Cardiac muscle cell (in vitro differentiated cells and primary cell): ENCODE data around the gene OPTC. TPM values are rescaled to one million over a fixed set of nuclear protein-coding genes. Genes with fewer than 3 reads are reported as not detected.

Source experiments
- DNase-seq, 2 donors: peaks; one replicate each; pipeline versions ENCODE4 v3.0.0 to v3.0.0-alpha.2; 2010 to 2017; ENCODE audit warnings: low read depth in 1 of 2, low spot score in 1 of 2
- H3K27ac ChIP-seq: fragments of 200-600 bp; sonication (generic); 2 replicates; pipeline ENCODE4 v1.5.1; 2016
- H3K27me3 ChIP-seq: fragments of 200-600 bp; sonication (generic); 2 replicates; pipeline ENCODE4 v1.6.0; 2016; ENCODE audit warnings: control low read depth
- H3K36me3 ChIP-seq: fragments of 200-600 bp; sonication (generic); 2 replicates; pipeline ENCODE4 v1.5.1; 2016; ENCODE audit warnings: control low read depth
- H3K4me1 ChIP-seq: fragments of 200-600 bp; sonication (generic); 2 replicates; pipeline ENCODE4 v1.8.1; 2017; ENCODE audit warnings: low read depth, mild to moderate bottlenecking, mixed run types
- H3K4me3 ChIP-seq: fragments of 200-600 bp; sonication (generic); 2 replicates; pipeline ENCODE4 v1.5.1; 2016; ENCODE audit warnings: mild to moderate bottlenecking
- H3K9me3 ChIP-seq: fragments of 200-600 bp; sonication (generic); 2 replicates; pipeline ENCODE4 v1.5.1; 2017; ENCODE audit warnings: low read depth, mild to moderate bottlenecking, control low read depth
- polyA plus RNA-seq: library from polyadenylated mRNA; unstranded; fragments of >200 nt; fragmentation: Nextera tagmentation; extraction: Ambion mirVana; gene quantifications from 2 replicates; pipeline ENCODE4 v1.2.1, GENCODE V29; 2016
- total RNA-seq: library from RNA; depleted of rRNA; stranded (reverse); fragments of >200 nt; gene quantifications from 2 replicates; pipeline ENCODE4 v1.2.3, GENCODE V29; 2016
- TF ChIP-seq, protein P1 (sequence below): IDR thresholded peaks from 2 replicates; pipeline ENCODE4 v1.5.1; 2012; ENCODE audit warnings: low read depth, mild to moderate bottlenecking, low read length

OPTC gene
- total and polyA plus RNA-seq, 2 experiments from 2014 or later: not detected

DNA sequence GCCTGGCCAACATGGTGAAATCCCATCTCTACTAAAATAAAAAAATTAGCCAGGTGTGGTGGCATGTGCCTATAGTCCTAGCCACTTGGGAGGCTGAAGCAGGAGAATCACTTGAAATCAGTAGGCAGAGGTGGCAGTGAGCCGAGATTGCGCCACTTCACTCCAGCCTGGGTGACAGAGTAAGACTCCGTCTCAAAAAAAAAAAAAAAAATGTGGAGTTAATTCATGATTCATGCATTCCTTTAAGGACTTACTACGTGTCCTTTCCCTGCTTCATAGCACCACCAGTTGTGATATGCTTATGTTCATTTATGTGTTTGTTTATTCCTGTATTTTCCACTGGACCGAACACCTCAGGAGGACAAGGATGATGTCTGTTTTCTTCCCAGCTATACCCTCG, 31.1 kb upstream of the OPTC start:
- Histone ChIP-seq H3K9me3 (no peaks in the 10 kb centered on the region), H3K4me1 (peaks cover 7% of the 10 kb centered on the region), H3K27me3 (no peaks in the 10 kb centered on the region), H3K27ac (no peak overlapping the region), H3K36me3 (no peaks in the 10 kb centered on the region), H3K4me3 (no peak overlapping the region)
- TF ChIP-seq, protein P1, sequence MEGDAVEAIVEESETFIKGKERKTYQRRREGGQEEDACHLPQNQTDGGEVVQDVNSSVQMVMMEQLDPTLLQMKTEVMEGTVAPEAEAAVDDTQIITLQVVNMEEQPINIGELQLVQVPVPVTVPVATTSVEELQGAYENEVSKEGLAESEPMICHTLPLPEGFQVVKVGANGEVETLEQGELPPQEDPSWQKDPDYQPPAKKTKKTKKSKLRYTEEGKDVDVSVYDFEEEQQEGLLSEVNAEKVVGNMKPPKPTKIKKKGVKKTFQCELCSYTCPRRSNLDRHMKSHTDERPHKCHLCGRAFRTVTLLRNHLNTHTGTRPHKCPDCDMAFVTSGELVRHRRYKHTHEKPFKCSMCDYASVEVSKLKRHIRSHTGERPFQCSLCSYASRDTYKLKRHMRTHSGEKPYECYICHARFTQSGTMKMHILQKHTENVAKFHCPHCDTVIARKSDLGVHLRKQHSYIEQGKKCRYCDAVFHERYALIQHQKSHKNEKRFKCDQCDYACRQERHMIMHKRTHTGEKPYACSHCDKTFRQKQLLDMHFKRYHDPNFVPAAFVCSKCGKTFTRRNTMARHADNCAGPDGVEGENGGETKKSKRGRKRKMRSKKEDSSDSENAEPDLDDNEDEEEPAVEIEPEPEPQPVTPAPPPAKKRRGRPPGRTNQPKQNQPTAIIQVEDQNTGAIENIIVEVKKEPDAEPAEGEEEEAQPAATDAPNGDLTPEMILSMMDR: no peak
- DNase-seq: peak in 1 of 2 donors; percentile 76

GRCh38 chr1:203463469-203464062, 30.4 kb upstream of the OPTC start:
- DNase-seq: peak in 1 of 2 donors; percentile 62
- TF ChIP-seq, protein P1: no peak
- no peak overlapping the region for H3K4me3 ChIP-seq
- H3K27me3 ChIP-seq: no peaks in the 10 kb centered on the region
- no peaks in the 10 kb centered on the region for H3K9me3 ChIP-seq
- H3K27ac ChIP-seq: no peak overlapping the region
- H3K4me1 ChIP-seq: peaks cover 7% of the 10 kb centered on the region
- H3K36me3 ChIP-seq: no peaks in the 10 kb centered on the region

GRCh38 chr1:203464226-203464625, 29.7 kb upstream of the OPTC start:
- Histone ChIP-seq H3K9me3 (no peaks in the 10 kb centered on the region), H3K4me3 (no peak overlapping the region), H3K27ac (no peak overlapping the region), H3K36me3 (no peaks in the 10 kb centered on the region), H3K27me3 (no peaks in the 10 kb centered on the region), H3K4me1 (peaks cover 7% of the 10 kb centered on the region)
- DNase-seq: peak in 1 of 2 donors; percentile 24
- TF ChIP-seq, protein P1: no peak

DNA sequence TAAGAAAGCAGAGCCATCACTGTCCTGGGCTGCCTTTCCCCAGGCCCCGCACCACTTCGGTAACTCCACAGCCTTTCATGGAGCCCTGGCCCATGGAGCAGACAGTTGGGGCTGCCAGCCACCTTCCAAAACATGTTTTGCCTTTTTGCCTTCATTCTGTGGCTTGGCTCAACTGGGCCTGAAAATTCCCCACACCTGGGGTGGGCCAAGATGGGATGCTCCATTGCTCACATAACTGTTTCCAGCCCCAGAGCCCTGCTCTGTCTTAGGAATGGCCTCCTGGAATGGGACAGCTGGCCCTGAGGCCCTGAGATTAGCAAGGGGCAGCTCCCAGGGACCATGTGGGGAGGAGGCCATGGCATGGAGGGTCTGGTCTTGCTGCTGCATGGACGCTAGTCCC, 29.2 kb upstream of the OPTC start:
- no peak overlapping the region for H3K4me3 ChIP-seq
- DNase-seq: no peak
- no peak overlapping the region for H3K27ac ChIP-seq
- TF ChIP-seq, protein P1: no peak
- H3K9me3 ChIP-seq: no peaks in the 10 kb centered on the region
- H3K36me3 ChIP-seq: no peaks in the 10 kb centered on the region
- no peaks in the 10 kb centered on the region for H3K27me3 ChIP-seq
- peaks cover 7% of the 10 kb centered on the region for H3K4me1 ChIP-seq

GRCh38 chr1:203465146-203465798, 28.7 kb upstream of the OPTC start:
- DNase-seq: no peak
- no peak overlapping the region for H3K4me3 ChIP-seq
- H3K4me1 ChIP-seq: peaks cover 7% of the 10 kb centered on the region
- H3K9me3 ChIP-seq: no peaks in the 10 kb centered on the region
- TF ChIP-seq, protein P1: no peak
- H3K27me3 ChIP-seq: no peaks in the 10 kb centered on the region
- H3K27ac ChIP-seq: no peak overlapping the region
- no peaks in the 10 kb centered on the region for H3K36me3 ChIP-seq
